ENCODE results near the gene TTLL11. TPM values are rescaled to one million over a fixed set of nuclear protein-coding genes. Genes with fewer than 3 reads are reported as not detected.

The TTLL11 gene
- total RNA-seq, 1 experiment from 2014 or later = 1.5 TPM

DNA sequence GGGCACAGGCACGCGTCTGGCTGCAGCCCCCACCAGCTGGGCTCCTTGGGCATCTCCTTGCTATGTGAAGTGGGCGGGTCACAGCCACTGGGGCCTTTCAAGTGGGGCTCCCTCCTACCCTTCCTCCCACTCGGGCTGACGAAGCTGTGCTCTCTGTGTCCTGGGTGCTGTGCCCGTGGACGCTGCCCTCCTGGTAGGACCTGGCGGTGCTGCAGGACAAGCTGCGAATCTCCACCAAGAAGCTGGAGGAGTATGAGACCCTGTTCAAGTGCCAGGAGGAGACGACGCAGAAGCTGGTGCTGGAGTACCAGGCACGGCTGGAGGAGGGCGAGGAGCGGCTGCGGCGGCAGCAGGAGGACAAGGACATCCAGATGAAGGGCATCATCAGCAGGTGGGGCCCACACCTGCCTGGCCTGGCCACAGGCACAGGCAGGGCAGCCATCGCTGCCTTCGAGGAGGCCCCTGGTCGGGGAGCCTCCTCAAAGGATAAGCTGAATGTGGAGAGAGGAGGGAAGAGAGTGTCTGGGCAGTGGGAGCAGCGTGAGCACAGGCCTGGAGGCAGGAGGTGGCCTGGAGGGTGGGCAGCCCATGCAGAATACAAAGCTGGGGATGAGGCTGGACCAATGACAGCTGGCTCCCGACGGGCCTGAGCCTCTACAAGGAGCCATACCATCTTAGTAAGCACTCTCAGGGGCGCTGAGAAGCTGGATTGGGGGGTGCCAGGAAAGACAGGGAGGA is 316.9 kb downstream of the TTLL11 start:
- H2BK5ac ChIP-seq (ENCODE audit: insufficient read length, low read length) = no peak overlapping the region
- no peak overlapping the region for H4K91ac ChIP-seq (ENCODE audit: insufficient read length, low read depth, low read length)
- Mint-ChIP-seq H3K4me1 (peaks cover 16 to 17% of the 10 kb centered on the region in 2 experiments), H3K9me3 (no peaks in the 10 kb centered on the region; a peak in 1 of 5 replicates), H3K36me3 (ENCODE audit: insufficient read depth in 1 of 3, low read depth in 3 of 3) (peaks cover 37 to 74% (median 40%) of the 10 kb centered on the region in 3 experiments; a peak in 6 of 7 replicates), H3K4me3 (no peak overlapping the region), H3K27me3 (ENCODE audit: low read depth) (no peaks in the 10 kb centered on the region), H3K27ac (no peak overlapping the region)
- no peaks in the 10 kb centered on the region for H3K79me2 ChIP-seq (ENCODE audit: insufficient read depth, low read length)
- H3K23me2 ChIP-seq (ENCODE audit: insufficient read length, low read depth, low read length, poor library complexity, severe bottlenecking) = no peaks in the 10 kb centered on the region
- H2BK20ac ChIP-seq (ENCODE audit: low read depth, low read length, poor library complexity, severe bottlenecking) = no peak overlapping the region
- no peak overlapping the region for H2AFZ ChIP-seq (ENCODE audit: low read length)
- H3T11ph ChIP-seq (ENCODE audit: low read length) = no peak overlapping the region
- H3K14ac ChIP-seq (ENCODE audit: insufficient read depth, low read length) = no peak overlapping the region
- H3K27ac ChIP-seq (ENCODE audit: insufficient read length, low read depth, low read length) = no peak overlapping the region
- H2BK12ac ChIP-seq (ENCODE audit: insufficient read length, low read depth, low read length) = no peak overlapping the region
- H2BK15ac ChIP-seq (ENCODE audit: low read depth, low read length) = no peak overlapping the region
- DNase-seq = no peak
- H2BK120ac ChIP-seq (ENCODE audit: low read depth, low read length, poor library complexity, severe bottlenecking) = no peak overlapping the region
- no peaks in the 10 kb centered on the region for H3K27me3 ChIP-seq (ENCODE audit: insufficient read depth, low read length)
- no peak overlapping the region for H3K9ac ChIP-seq (ENCODE audit: extremely low read depth, insufficient read length, low read length)
- H3K9me3 ChIP-seq (ENCODE audit: control insufficient read depth, low read depth, low read length) = no peaks in the 10 kb centered on the region
- no peak overlapping the region for H3K4me2 ChIP-seq (ENCODE audit: insufficient read depth, insufficient read length, low read length)
- H4K20me1 ChIP-seq (ENCODE audit: control insufficient read depth, insufficient read depth, insufficient read length) = no peaks in the 10 kb centered on the region
- H3K4me1 ChIP-seq (ENCODE audit: insufficient read depth, low read length) = no peaks in the 10 kb centered on the region
- TF ChIP-seq, protein P1, sequence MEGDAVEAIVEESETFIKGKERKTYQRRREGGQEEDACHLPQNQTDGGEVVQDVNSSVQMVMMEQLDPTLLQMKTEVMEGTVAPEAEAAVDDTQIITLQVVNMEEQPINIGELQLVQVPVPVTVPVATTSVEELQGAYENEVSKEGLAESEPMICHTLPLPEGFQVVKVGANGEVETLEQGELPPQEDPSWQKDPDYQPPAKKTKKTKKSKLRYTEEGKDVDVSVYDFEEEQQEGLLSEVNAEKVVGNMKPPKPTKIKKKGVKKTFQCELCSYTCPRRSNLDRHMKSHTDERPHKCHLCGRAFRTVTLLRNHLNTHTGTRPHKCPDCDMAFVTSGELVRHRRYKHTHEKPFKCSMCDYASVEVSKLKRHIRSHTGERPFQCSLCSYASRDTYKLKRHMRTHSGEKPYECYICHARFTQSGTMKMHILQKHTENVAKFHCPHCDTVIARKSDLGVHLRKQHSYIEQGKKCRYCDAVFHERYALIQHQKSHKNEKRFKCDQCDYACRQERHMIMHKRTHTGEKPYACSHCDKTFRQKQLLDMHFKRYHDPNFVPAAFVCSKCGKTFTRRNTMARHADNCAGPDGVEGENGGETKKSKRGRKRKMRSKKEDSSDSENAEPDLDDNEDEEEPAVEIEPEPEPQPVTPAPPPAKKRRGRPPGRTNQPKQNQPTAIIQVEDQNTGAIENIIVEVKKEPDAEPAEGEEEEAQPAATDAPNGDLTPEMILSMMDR (conservative IDR thresholded peaks at IDR 0.05) = no peak
- no peaks in the 10 kb centered on the region for H3K79me1 ChIP-seq (ENCODE audit: insufficient read depth, low read depth, low read length, poor library complexity, severe bottlenecking)
- no peak overlapping the region for H3K56ac ChIP-seq (ENCODE audit: insufficient read length, low read depth, low read length)
- no peak overlapping the region for H4K8ac ChIP-seq (replicated peaks; ENCODE audit: insufficient read length, low read depth, low read length)
- no peak overlapping the region for H3K4ac ChIP-seq (ENCODE audit: low read depth, low read length)
- H2AK5ac ChIP-seq (ENCODE audit: insufficient read length, low read length) = no peak overlapping the region
- WGBS (ENCODE audit: extremely low coverage, insufficient read length, low lambda C conversion rate) = no CpG with 5 or more reads among the region's 23 CpGs
- no peak overlapping the region for H3K23ac ChIP-seq (ENCODE audit: insufficient read length, low read depth, low read length)
- no peak overlapping the region for H4K5ac ChIP-seq (ENCODE audit: insufficient read length, low read depth, low read length)
- H3K18ac ChIP-seq (ENCODE audit: insufficient read length, low read depth, low read length) = no peak overlapping the region

Measured in H9 (cell line).